Measurements from ENCODE around the gene MBD4.
"Not testable (repeated sequence)": the region's sequence is repeated elsewhere in the genome, so short reads cannot be mapped to it uniquely, and the experiment has no call there.

MBD4 gene

GRCh38 chr3:129393271-129393670 is 46.5 kb downstream of the MBD4 start:
- no peak for ATAC-seq
- TF ChIP-seq GLIS3 (CRISPR knock-in tag; IDR thresholded peaks at IDR 0.05) = no peak
- TF ChIP-seq ARNTL (CRISPR knock-in tag; IDR thresholded peaks at IDR 0.05; ENCODE audit: borderline replicate concordance, low read depth) = no peak
- no peak for TF ChIP-seq ZNF70 (CRISPR knock-in tag; IDR thresholded peaks at IDR 0.05)
- TF ChIP-seq OSR1 (CRISPR knock-in tag; IDR thresholded peaks at IDR 0.05) = no peak
- TF ChIP-seq ZNF8 (CRISPR knock-in tag; IDR thresholded peaks at IDR 0.05) = no peak

DNA sequence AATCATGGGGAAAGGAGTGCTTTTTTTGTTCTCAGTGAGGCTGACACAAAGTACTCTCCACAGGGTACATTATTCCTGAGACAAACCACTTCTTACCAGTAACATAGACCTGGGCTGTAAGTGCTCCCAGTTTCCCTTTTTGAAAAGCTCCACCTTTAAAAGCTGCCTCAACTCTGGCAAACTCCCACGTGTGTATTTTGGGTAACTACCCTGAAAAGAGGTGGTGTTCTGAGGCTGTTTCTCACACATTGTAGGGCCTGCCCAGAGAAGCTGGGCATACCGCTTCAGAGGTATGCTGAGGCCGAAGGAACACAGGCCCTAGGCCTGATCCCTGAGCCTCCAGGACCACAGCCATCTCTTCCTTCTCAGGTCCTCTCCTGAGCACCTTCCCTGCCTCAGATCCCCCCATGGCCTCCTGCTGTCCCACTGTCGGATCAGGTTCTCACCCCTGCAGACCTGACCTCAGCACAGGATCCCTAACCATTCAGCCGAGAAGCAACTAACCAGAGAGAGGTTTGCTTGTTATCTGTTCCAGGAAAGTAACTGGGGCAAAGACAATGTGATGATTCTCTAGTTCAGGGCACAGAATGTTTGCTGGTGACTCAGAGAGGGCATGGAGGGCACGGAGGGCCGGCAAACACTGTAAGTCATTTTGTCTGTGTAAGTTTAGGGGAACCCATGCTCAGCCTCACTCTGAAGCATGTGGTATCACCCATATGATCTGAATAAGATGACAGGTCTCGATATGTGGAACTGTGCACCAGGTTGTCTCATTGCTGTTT is 47.5 kb downstream of the MBD4 start:
- not testable (repeated sequence) for ATAC-seq

DNA sequence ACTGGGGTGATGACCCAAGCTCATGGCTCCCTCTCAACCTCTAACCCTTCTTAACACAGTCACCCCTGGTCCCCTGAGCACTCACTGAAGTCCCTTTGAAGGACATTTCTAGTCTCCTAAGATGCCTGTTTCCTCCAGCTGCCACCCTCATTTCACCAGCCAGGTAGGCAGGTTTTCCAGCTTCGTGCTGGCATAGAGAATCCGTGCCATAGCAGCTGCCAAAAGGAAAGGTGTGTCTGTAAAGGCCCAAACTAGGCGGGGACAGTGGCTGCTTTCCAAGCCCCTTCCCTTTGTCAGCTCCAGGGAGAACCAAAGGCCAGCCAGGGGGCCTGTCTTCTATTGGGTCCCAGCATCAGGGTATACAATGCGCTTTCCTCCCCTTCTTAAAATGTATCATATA is 48.2 kb downstream of the MBD4 start:
- not testable (repeated sequence) for ATAC-seq

DNA sequence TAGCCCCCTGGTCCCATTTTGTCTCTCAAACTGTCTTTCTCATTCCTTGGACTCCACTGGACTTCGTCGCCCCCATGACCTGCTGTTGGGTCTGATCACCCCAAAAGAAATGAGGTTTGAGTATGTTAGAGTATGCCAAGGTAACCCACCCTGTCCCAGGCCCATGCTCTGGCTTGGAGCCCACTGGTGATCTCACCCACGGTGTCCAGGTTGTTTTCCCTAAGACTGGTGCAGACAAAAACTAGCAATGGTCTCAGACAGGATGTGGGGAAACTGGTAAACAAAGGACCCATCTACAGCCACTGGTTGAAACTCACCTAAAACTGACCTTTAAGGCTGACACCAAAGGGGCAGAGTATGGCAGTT is 50.2 kb downstream of the MBD4 start:
- TF ChIP-seq TCF4 (CRISPR knock-in tag; IDR thresholded peaks at IDR 0.05; ENCODE audit: borderline replicate concordance) (no peak), BACH2 (CRISPR knock-in tag; IDR thresholded peaks at IDR 0.05; ENCODE audit: borderline replicate concordance) (no peak), CSRNP3 (CRISPR knock-in tag; IDR thresholded peaks at IDR 0.05) (no peak), SNAI2 (CRISPR knock-in tag; IDR thresholded peaks at IDR 0.05) (no peak), ZFP30 (CRISPR knock-in tag; IDR thresholded peaks at IDR 0.05) (no peak), GLIS3 (CRISPR knock-in tag; IDR thresholded peaks at IDR 0.05) (no peak), ISL1 (CRISPR knock-in tag; IDR thresholded peaks at IDR 0.05) (no peak), TSHZ2 (CRISPR knock-in tag; IDR thresholded peaks at IDR 0.05) (no peak), RARB (CRISPR knock-in tag; IDR thresholded peaks at IDR 0.05) (no peak), ZNF70 (CRISPR knock-in tag; IDR thresholded peaks at IDR 0.05) (no peak), OSR1 (CRISPR knock-in tag; IDR thresholded peaks at IDR 0.05) (no peak), ZNF565 (CRISPR knock-in tag; conservative IDR thresholded peaks at IDR 0.05; ENCODE audit: low read depth) (no peak), ARNTL (CRISPR knock-in tag; IDR thresholded peaks at IDR 0.05; ENCODE audit: borderline replicate concordance, low read depth) (no peak), ZFP3 (CRISPR knock-in tag; IDR thresholded peaks at IDR 0.05) (no peak)
- TF ChIP-seq, protein P1, sequence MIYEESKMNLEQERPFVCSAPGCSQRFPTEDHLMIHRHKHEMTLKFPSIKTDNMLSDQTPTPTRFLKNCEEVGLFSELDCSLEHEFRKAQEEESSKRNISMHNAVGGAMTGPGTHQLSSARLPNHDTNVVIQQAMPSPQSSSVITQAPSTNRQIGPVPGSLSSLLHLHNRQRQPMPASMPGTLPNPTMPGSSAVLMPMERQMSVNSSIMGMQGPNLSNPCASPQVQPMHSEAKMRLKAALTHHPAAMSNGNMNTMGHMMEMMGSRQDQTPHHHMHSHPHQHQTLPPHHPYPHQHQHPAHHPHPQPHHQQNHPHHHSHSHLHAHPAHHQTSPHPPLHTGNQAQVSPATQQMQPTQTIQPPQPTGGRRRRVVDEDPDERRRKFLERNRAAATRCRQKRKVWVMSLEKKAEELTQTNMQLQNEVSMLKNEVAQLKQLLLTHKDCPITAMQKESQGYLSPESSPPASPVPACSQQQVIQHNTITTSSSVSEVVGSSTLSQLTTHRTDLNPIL (CRISPR knock-in tag; IDR thresholded peaks at IDR 0.05; ENCODE audit: low read depth) = no peak
- TF ChIP-seq, protein P2, sequence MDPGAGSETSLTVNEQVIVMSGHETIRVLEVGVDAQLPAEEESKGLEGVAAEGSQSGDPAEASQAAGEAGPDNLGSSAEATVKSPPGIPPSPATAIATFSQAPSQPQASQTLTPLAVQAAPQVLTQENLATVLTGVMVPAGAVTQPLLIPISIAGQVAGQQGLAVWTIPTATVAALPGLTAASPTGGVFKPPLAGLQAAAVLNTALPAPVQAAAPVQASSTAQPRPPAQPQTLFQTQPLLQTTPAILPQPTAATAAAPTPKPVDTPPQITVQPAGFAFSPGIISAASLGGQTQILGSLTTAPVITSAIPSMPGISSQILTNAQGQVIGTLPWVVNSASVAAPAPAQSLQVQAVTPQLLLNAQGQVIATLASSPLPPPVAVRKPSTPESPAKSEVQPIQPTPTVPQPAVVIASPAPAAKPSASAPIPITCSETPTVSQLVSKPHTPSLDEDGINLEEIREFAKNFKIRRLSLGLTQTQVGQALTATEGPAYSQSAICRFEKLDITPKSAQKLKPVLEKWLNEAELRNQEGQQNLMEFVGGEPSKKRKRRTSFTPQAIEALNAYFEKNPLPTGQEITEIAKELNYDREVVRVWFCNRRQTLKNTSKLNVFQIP (CRISPR knock-in tag; IDR thresholded peaks at IDR 0.05; ENCODE audit: borderline replicate concordance, low read depth) = no peak
- TF ChIP-seq, protein P3, sequence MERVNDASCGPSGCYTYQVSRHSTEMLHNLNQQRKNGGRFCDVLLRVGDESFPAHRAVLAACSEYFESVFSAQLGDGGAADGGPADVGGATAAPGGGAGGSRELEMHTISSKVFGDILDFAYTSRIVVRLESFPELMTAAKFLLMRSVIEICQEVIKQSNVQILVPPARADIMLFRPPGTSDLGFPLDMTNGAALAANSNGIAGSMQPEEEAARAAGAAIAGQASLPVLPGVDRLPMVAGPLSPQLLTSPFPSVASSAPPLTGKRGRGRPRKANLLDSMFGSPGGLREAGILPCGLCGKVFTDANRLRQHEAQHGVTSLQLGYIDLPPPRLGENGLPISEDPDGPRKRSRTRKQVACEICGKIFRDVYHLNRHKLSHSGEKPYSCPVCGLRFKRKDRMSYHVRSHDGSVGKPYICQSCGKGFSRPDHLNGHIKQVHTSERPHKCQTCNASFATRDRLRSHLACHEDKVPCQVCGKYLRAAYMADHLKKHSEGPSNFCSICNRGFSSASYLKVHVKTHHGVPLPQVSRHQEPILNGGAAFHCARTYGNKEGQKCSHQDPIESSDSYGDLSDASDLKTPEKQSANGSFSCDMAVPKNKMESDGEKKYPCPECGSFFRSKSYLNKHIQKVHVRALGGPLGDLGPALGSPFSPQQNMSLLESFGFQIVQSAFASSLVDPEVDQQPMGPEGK (CRISPR knock-in tag; IDR thresholded peaks at IDR 0.05; ENCODE audit: borderline replicate concordance) = no peak
- ATAC-seq = no peak

DNA sequence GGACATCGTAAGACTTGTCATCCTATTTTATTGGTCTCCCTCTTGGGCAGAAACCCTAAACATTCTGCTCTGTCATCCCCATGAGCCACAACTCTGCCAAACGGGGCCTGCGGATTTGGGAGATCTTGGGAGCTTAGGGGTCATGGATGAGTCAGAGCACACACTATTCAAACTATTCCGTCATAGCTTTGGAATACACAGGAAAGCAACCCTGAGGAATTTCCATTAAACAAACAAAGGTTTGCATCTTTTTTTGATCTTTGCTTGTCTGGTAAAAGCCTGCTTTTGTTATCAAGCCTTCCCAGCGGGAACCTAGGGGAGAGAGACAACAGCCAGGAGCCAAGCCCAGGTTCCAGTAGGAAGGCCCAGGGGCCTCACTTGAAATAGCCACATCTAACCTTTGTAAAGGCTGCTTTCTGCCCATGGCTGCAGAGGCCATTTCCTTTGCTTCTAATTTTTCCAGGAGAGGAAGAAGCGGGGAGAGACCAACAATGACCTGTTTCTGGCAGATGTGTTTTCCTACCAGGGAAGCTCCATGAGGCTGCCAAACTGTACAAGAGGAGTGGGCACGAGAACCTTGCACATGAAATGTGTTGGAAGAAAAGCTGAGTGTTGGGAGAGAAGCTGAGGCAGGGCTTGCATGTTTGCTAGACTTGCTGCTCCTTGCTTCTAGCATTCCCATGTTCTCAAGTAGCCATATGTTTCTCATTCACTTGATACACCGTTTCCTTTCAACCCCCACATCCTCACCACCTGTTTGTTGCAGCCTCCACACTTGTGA is 50.8 kb downstream of the MBD4 start:
- ATAC-seq = peak; percentile 75
